ENCODE results near the gene EPHB2. TPM values are rescaled to one million over a fixed set of nuclear protein-coding genes. Genes with fewer than 3 reads are reported as not detected.

Gene EPHB2
- 0.73 and 12.5 TPM in 2 replicates for total RNA-seq

DNA sequence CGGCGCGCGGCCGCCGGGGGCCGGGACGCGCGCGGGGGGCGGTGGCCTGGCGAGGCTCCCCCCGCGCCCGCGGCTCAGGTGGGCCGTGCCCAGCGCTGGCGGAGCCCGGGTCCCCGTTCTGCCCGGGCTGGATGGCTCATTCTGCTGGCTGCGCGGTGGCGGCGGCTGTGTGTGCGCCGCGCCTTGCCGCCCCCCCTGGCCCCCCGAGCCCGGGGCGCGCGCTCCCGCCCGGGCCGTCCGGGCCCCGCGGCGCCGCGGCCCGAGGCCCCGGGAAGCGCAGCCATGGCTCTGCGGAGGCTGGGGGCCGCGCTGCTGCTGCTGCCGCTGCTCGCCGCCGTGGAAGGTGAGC is at the start of gene EPHB2:
EPHB2 (plus strand) TSS at position 139 of the 349 bp plus-strand sequence; CDS start at position 283, 144 bp downstream.

Small RNA genes lying within 50 kb of the gene (small RNA-seq; reads per million reads assigned to genes)
- gene MIR4253 (not detected), gene MIR4684 (not detected)

Other genes with a start within 250 kb of the EPHB2 start
- not detected in 2 replicates for gene EPHA8, start 147.3 kb upstream of the EPHB2 start, total RNA-seq
- gene C1QA, start 74.2 kb upstream of the EPHB2 start, total RNA-seq, result not detected in 2 replicates
- gene C1QC, start 67.2 kb upstream of the EPHB2 start, total RNA-seq, result not detected in 2 replicates
- not detected in 2 replicates for gene C1QB, start 57.6 kb upstream of the EPHB2 start, total RNA-seq

Data from subcutaneous preadipocyte (primary cell).